H1 (cell line): ENCODE results near the gene SFXN1. TPM values are rescaled to one million over a fixed set of nuclear protein-coding genes. Genes with fewer than 3 reads are reported as not detected.

Experiments used
- CTCF ChIA-PET: fragments of 300-600 bp; sonication (Branson Sonifier 250); formaldehyde crosslinking; loops from one replicate; lab custom pipeline; 2021; ENCODE audit not compliant: partially characterized antibody; lab: Charles Lee
- POLR2A ChIA-PET: fragments of 300-600 bp; sonication (Branson Sonifier 250); formaldehyde crosslinking; loops from one replicate; lab custom pipeline; 2021; ENCODE audit warnings: inconsistent platforms; ENCODE audit not compliant: partially characterized antibody; lab: Charles Lee
- DNase-seq, 2 experiments: peaks; one replicate each; pipeline versions ENCODE4 v3.0.0 to v3.0.0-alpha.2; 2010 to 2022; ENCODE audit warnings: low spot score in 2 of 2, low read depth in 1 of 2, mixed read lengths in 1 of 2
- FAIRE-seq: peaks from 2 replicates; lab custom pipeline; 2011; peaks lifted over from hg19 to GRCh38; lab: Jason Lieb, UNC
- H2AFZ ChIP-seq: 2 replicates; pipeline ENCODE4 v1.8.1; 2012; ENCODE audit warnings: low read length, inconsistent platforms
- H2AK5ac ChIP-seq: 2 replicates; pipeline ENCODE4 v1.6.1; 2013; ENCODE audit warnings: low read depth, low read length
- H2BK120ac ChIP-seq: replicated peaks from 2 replicates; pipeline ENCODE3; 2013; ENCODE audit warnings: low read depth, low read length, inconsistent platforms
- H2BK12ac ChIP-seq: 2 replicates; pipeline ENCODE4 v1.6.1; 2013; ENCODE audit warnings: low read depth, low read length
- H2BK15ac ChIP-seq: 2 replicates; pipeline ENCODE4 v1.6.1; 2013; ENCODE audit warnings: low read length
- H2BK20ac ChIP-seq: 2 replicates; pipeline ENCODE4 v1.6.1; 2013; ENCODE audit warnings: low read length
- H2BK5ac ChIP-seq: 2 replicates; pipeline ENCODE4 v1.6.1; 2013; ENCODE audit warnings: low read depth, low read length
- H3K14ac ChIP-seq: 2 replicates; pipeline ENCODE4 v1.6.1; 2013; ENCODE audit warnings: inconsistent platforms; ENCODE audit not compliant: insufficient read length
- H3K18ac ChIP-seq: 2 replicates; pipeline ENCODE4 v1.6.1; 2013; ENCODE audit warnings: low read length; ENCODE audit errors: extremely low read depth
- H3K23ac ChIP-seq: 2 replicates; pipeline ENCODE4 v1.6.1; 2013; ENCODE audit warnings: inconsistent platforms; ENCODE audit not compliant: insufficient read length
- H3K23me2 ChIP-seq: 2 replicates; pipeline ENCODE4 v1.6.1; 2013; ENCODE audit warnings: low read depth, low read length
- H3K27ac ChIP-seq: 2 replicates; pipeline ENCODE4 v1.6.1; 2011; ENCODE audit warnings: low read depth, low read length, inconsistent platforms
- H3K27me3 ChIP-seq, 4 experiments: replicated peaks in 1 of 4; 1 replicate in 1 of 4; 2 replicates in 3 of 4; pipeline versions ENCODE4 v1.6.1 to v1.8.1; 2011 to 2013; ENCODE audit warnings: low read length in 3 of 4, mild to moderate bottlenecking in 3 of 4, inconsistent platforms in 2 of 4, mixed read lengths in 2 of 4, moderate library complexity in 1 of 4; ENCODE audit not compliant: control insufficient read depth in 3 of 4, insufficient read depth in 3 of 4; ENCODE audit errors: extremely low read depth in 1 of 4
- H3K36me3 ChIP-seq, 4 experiments: 2 replicates each; pipeline versions ENCODE4 v1.6.1 to v1.8.1; 2011 to 2013; ENCODE audit warnings: mild to moderate bottlenecking in 4 of 4, low read length in 3 of 4, moderate library complexity in 2 of 4, control low read depth in 1 of 4, inconsistent platforms in 1 of 4; ENCODE audit not compliant: insufficient read depth in 4 of 4, control insufficient read depth in 2 of 4
- H3K4ac ChIP-seq: replicated peaks from 2 replicates; pipeline ENCODE3; 2013; ENCODE audit warnings: low read length, low read depth, mixed read lengths, inconsistent platforms; ENCODE audit not compliant: insufficient read length
- H3K4me1 ChIP-seq, 4 experiments: replicated peaks in 1 of 4; 1 replicate in 1 of 4; 2 replicates in 3 of 4; pipeline versions ENCODE4 v1.6.1 to v1.8.1; 2011 to 2013; ENCODE audit warnings: low read length in 3 of 4, inconsistent platforms in 2 of 4, mixed read lengths in 1 of 4; ENCODE audit not compliant: insufficient read depth in 4 of 4, control insufficient read depth in 3 of 4
- H3K4me2 ChIP-seq, 2 experiments: 2 replicates each; pipeline versions ENCODE4 v1.6.1 to v1.8.1; 2011 to 2013; ENCODE audit warnings: low read depth in 2 of 2, low read length in 2 of 2, control low read depth in 1 of 2, inconsistent platforms in 1 of 2, mild to moderate bottlenecking in 1 of 2; ENCODE audit not compliant: insufficient read depth in 1 of 2
- H3K4me3 ChIP-seq, 4 experiments: fragments of 200-600, 300-600 bp in 1 of 4; sonication (generic), shearing (Covaris generic), sonication (Bioruptor Twin) in 1 of 4; 2 replicates each; pipeline versions ENCODE4 v1.5.1 to v1.8.1; 2011 to 2016; ENCODE audit warnings: low read length in 4 of 4, low read depth in 3 of 4, control low read depth in 2 of 4, inconsistent platforms in 2 of 4, mild to moderate bottlenecking in 2 of 4, mixed read lengths in 1 of 4, moderate library complexity in 1 of 4; ENCODE audit not compliant: insufficient read depth in 2 of 4; ENCODE audit errors: extremely low read depth in 1 of 4
- H3K56ac ChIP-seq: replicated peaks from 2 replicates; pipeline ENCODE3; 2013; ENCODE audit warnings: low read depth, mild to moderate bottlenecking, mixed read lengths, low read length, inconsistent platforms; ENCODE audit not compliant: insufficient read length
- H3K79me1 ChIP-seq: 2 replicates; pipeline ENCODE4 v1.6.1; 2013; ENCODE audit warnings: low read depth, low read length, control low read depth
- H3K79me2 ChIP-seq, 2 experiments: 2 replicates each; pipeline versions ENCODE4 v1.6.1 to v1.8.1; 2012 to 2013; ENCODE audit warnings: low read length in 2 of 2, mild to moderate bottlenecking in 2 of 2, inconsistent platforms in 1 of 2; ENCODE audit not compliant: insufficient read depth in 2 of 2, control insufficient read depth in 1 of 2
- H3K9ac ChIP-seq, 4 experiments: replicated peaks in 1 of 4; 1 replicate in 1 of 4; 2 replicates in 3 of 4; pipeline versions ENCODE4 v1.6.1 to v1.8.1; 2011 to 2013; ENCODE audit warnings: low read depth in 3 of 4, low read length in 3 of 4, control low read depth in 2 of 4, mild to moderate bottlenecking in 2 of 4, moderate library complexity in 2 of 4, inconsistent platforms in 1 of 4; ENCODE audit errors: extremely low read depth in 1 of 4
- H3K9me3 ChIP-seq, 2 experiments: 2 replicates each; pipeline versions ENCODE4 v1.6.1 to v1.8.1; 2012 to 2013; ENCODE audit warnings: mild to moderate bottlenecking in 2 of 2, moderate library complexity in 2 of 2, control low read depth in 1 of 2, inconsistent platforms in 1 of 2, low read depth in 1 of 2, low read length in 1 of 2, mixed read lengths in 1 of 2; ENCODE audit not compliant: insufficient read depth in 2 of 2
- H4K20me1 ChIP-seq, 2 experiments: replicated peaks in 1 of 2; 2 replicates each; pipeline versions ENCODE3 to v1.8.1; 2011 to 2013; ENCODE audit warnings: inconsistent platforms in 2 of 2, low read length in 2 of 2, mild to moderate bottlenecking in 1 of 2; ENCODE audit not compliant: insufficient read depth in 2 of 2, control insufficient read depth in 1 of 2
- H4K5ac ChIP-seq: 2 replicates; pipeline ENCODE4 v1.6.1; 2013; ENCODE audit warnings: low read length, low read depth, mixed read lengths, inconsistent platforms; ENCODE audit not compliant: insufficient read length
- H4K8ac ChIP-seq: 2 replicates; pipeline ENCODE4 v1.8.0; 2013; ENCODE audit warnings: mild to moderate bottlenecking, moderate library complexity, low read length, inconsistent platforms; ENCODE audit not compliant: insufficient read depth; ENCODE audit errors: extremely low read depth
- H4K91ac ChIP-seq: replicated peaks from 2 replicates; pipeline ENCODE3; 2013; ENCODE audit warnings: low read length, mixed read lengths, inconsistent platforms; ENCODE audit not compliant: insufficient read length
- CHD1 ChIP-seq: IDR thresholded peaks from 2 replicates; pipeline ENCODE4 v1.6.1; 2012; ENCODE audit warnings: low read depth, low read length, improper control_type of control experiment
- CHD2 ChIP-seq: IDR thresholded peaks from 2 replicates; pipeline ENCODE4 v1.6.1; 2012; ENCODE audit warnings: low read length, improper control_type of control experiment
- FOSL1 ChIP-seq: IDR thresholded peaks from 2 replicates; pipeline ENCODE4 v1.6.1; 2011; ENCODE audit warnings: mild to moderate bottlenecking, low read depth, low read length, moderate library complexity; ENCODE audit not compliant: insufficient read depth
- HDAC2 ChIP-seq, 2 experiments: fragments of 300-600 bp in 1 of 2; sonication (generic) in 1 of 2; IDR thresholded peaks; 2 replicates each; pipeline ENCODE4 v1.6.1; 2011 to 2012; ENCODE audit warnings: low read depth in 2 of 2, low read length in 2 of 2, mild to moderate bottlenecking in 2 of 2, moderate library complexity in 2 of 2, borderline replicate concordance in 1 of 2, inconsistent platforms in 1 of 2
- KDM5A ChIP-seq: fragments of 200-600 bp; IDR thresholded peaks from 2 replicates; pipeline ENCODE4 v1.7.1; 2012; ENCODE audit warnings: mild to moderate bottlenecking, low read length, inconsistent platforms, mixed read lengths
- MAFK ChIP-seq: IDR thresholded peaks from 2 replicates; pipeline ENCODE4 v1.6.1; 2012; ENCODE audit warnings: low read depth, mild to moderate bottlenecking, improper control_type of control experiment, low read length
- PHF8 ChIP-seq: fragments of 200-600 bp; sonication (generic); conservative IDR thresholded peaks from 2 replicates; pipeline ENCODE4 v1.7.1; 2012; ENCODE audit warnings: low read depth, mild to moderate bottlenecking, inconsistent platforms, low read length, moderate library complexity
- RAD21 ChIP-seq, 2 experiments: IDR thresholded peaks in 1 of 2; conservative IDR thresholded peaks in 1 of 2; 2 replicates each; pipeline ENCODE4 v1.6.1; 2011; ENCODE audit warnings: low read depth in 2 of 2, low read length in 2 of 2, improper control_type of control experiment in 1 of 2, inconsistent platforms in 1 of 2, mild to moderate bottlenecking in 1 of 2, moderate library complexity in 1 of 2
- RXRA ChIP-seq: IDR thresholded peaks from 2 replicates; pipeline ENCODE4 v1.6.1; 2011; ENCODE audit warnings: low read depth, mild to moderate bottlenecking, low read length, moderate library complexity; ENCODE audit not compliant: insufficient read depth
- SP4 ChIP-seq: IDR thresholded peaks from 2 replicates; pipeline ENCODE4 v1.6.1; 2012; ENCODE audit warnings: low read length, inconsistent platforms
- TAF7 ChIP-seq: optimal IDR thresholded peaks from 2 replicates; pipeline ENCODE3; 2011; ENCODE audit warnings: low read depth, mild to moderate bottlenecking, inconsistent platforms, low read length, moderate library complexity, borderline replicate concordance
- TBP ChIP-seq: IDR thresholded peaks from 2 replicates; pipeline ENCODE4 v1.6.1; 2011; ENCODE audit warnings: low read depth, low read length, improper control_type of control experiment
- WGBS, 2 experiments: shearing (Covaris generic) in 1 of 2; methylation state at CpG; one replicate each; pipeline versions ENCODE4 v1.1.6 to v1.1.7; 2013 to 2015; ENCODE audit warnings: low lambda C conversion rate in 2 of 2, mixed read lengths in 2 of 2, inconsistent platforms in 1 of 2, low coverage in 1 of 2, missing lambda C conversion rate in 1 of 2; ENCODE audit not compliant: insufficient replicate concordance in 2 of 2, insufficient coverage in 1 of 2, insufficient read length in 1 of 2; ENCODE audit errors: extremely low coverage in 1 of 2, missing lambda C conversion rate in 1 of 2; 5-methylcytosine and 5-hydroxymethylcytosine counted together
- polyA plus RNA-seq, 7 experiments: library from polyadenylated mRNA; depleted of rRNA in 3 of 7; stranded (reverse) in 5 of 7; unstranded in 2 of 7; fragments of >200 nt in 5 of 7; fragments of 200-250 nt in 2 of 7; gene quantifications; 1 replicate in 5 of 7; 2 replicates in 1 of 7; 4 replicates in 1 of 7; pipeline versions ENCODE4 v1.2.1 to v1.2.3, GENCODE V29; 2011 to 2013; ENCODE audit warnings: missing spikeins in 2 of 7, mixed read lengths in 2 of 7
- total RNA-seq: library from RNA; stranded (reverse); fragmentation: NEBNext Ultra II Directional; extraction: Animal tissue kit (Norgen Biotek cat#: 25700); gene quantifications from 2 replicates; pipeline ENCODE4 v1.2.1, GENCODE V29; 2021

Gene SFXN1
- total and polyA plus RNA-seq, 2 of the 8 experiments (the other 6 are each of a cell fraction or from before 2014, with no cell fraction given) = 72.7 to 97.6 TPM

DNA sequence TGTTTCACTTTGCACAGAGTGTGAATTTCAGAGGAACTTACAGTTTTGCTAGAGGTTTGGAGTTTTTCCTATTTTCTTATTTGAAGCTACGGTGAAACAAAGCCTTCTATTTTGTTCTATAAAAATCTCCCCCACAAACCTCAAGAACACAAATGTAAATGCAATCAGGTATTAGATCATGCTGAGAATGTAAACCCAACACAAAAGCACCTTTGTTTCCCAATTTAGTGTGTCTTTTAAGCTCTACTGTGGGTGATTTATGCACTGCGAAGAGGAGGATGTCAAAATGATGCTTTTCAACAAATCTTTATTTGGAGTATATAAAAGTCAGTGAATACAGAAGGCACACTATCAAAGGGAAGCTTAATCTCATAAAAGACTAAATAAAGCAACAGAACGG is 30.1 kb upstream of the SFXN1 start:
- no peak overlapping the region for H2AFZ ChIP-seq
- H3K9me3 ChIP-seq = no peaks in the 10 kb centered on the region
- H4K5ac ChIP-seq = no peak overlapping the region
- peaks cover 2 to 12% (median 7%) of the 10 kb centered on the region in 4 experiments; a peak in 6 of 7 replicates for H3K4me1 ChIP-seq
- DNase-seq (no peak), FAIRE-seq (no peak)
- H2BK120ac ChIP-seq = no peak overlapping the region
- no peak overlapping the region for H3K23ac ChIP-seq
- H4K8ac ChIP-seq = no peak overlapping the region
- ChIA-PET POLR2A (interaction anchor here (1.2 kb wide), 1 partner anchor 30 kb away, joined by 4 read pairs; the partner anchor contains the start of gene SFXN1), CTCF (interaction anchor here (0.9 to 2.1 kb wide), 4 partner anchors 10 to 60 kb away, joined by 3 to 9 read pairs (median 4); no protein-coding TSS in a partner anchor)
- no peaks in the 10 kb centered on the region for H3K36me3 ChIP-seq
- no peak overlapping the region for H2BK12ac ChIP-seq
- no peaks in the 10 kb centered on the region for H3K79me2 ChIP-seq
- peak overlapping the region in 1 of 2 experiments; percentile 9; a peak in 1 of 4 replicates for H3K4me2 ChIP-seq
- H3K18ac ChIP-seq = no peak overlapping the region
- H4K91ac ChIP-seq = no peak overlapping the region
- no peak overlapping the region for H3K27ac ChIP-seq
- no peak overlapping the region for H3K4ac ChIP-seq
- no peaks in the 10 kb centered on the region for H4K20me1 ChIP-seq
- H2BK5ac ChIP-seq = no peak overlapping the region
- no peaks in the 10 kb centered on the region for H3K79me1 ChIP-seq
- H2BK15ac ChIP-seq = no peak overlapping the region
- no peak overlapping the region for H3K56ac ChIP-seq
- no peak overlapping the region for H2AK5ac ChIP-seq
- peaks cover 9% of the 10 kb centered on the region; the same call in 1 of the 2 replicates for H3K23me2 ChIP-seq
- peaks cover 7 to 27% (median 23%) of the 10 kb centered on the region in 4 experiments for H3K27me3 ChIP-seq
- H3K4me3 ChIP-seq = no peak overlapping the region
- no peak overlapping the region for H3K14ac ChIP-seq
- H2BK20ac ChIP-seq = no peak overlapping the region
- H3K9ac ChIP-seq = no peak overlapping the region
- 55% methylated on average over 3 of the region's 3 CpGs; no CpG with 5 or more reads in 1 of the 2 experiments for WGBS, 2 experiments
- TF ChIP-seq RAD21 (IDR thresholded peaks at IDR 0.05 in 1 of 2, conservative IDR thresholded peaks at IDR 0.05 in 1 of 2; ENCODE audit: low read depth in 2 of 2, low read length in 2 of 2) (no peak), CHD2 (no peak), KDM5A (no peak), MAFK (no peak), PHF8 (no peak), FOSL1 (no peak), TAF7 (no peak), RXRA (no peak), TBP (no peak), HDAC2 (IDR thresholded peaks at IDR 0.05; ENCODE audit: borderline replicate concordance in 1 of 2, low read depth in 2 of 2, low read length in 2 of 2) (no peak), CHD1 (no peak), SP4 (no peak)
